ENCODE measurements around the gene RAB8B. TPM values are rescaled to one million over a fixed set of nuclear protein-coding genes. Genes with fewer than 3 reads are reported as not detected.

RAB8B gene
- total RNA-seq, 1 donor from 2014 or later = 31.6 TPM

DNA sequence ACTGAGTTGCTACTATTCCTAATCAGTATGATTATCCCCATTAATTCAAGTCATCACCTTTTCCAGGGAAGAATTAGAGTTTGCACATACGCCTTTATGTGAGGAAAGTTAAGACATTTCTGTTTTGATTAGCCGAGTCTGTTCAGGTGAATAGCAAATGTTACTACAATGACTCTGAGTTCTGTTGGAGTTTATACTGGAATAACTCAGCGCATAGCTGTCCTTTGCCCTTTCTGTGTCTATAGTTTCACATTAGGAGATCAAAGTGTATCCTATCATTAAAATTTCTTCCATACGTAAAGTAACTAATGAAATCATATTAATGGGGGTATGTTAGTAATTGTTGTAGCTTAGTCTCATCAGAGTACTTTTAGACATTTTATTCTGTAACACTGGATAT, 4.9 kb downstream of the RAB8B start:
- peaks cover 3% of the 10 kb centered on the region for H3K27me3 Mint-ChIP-seq

DNA sequence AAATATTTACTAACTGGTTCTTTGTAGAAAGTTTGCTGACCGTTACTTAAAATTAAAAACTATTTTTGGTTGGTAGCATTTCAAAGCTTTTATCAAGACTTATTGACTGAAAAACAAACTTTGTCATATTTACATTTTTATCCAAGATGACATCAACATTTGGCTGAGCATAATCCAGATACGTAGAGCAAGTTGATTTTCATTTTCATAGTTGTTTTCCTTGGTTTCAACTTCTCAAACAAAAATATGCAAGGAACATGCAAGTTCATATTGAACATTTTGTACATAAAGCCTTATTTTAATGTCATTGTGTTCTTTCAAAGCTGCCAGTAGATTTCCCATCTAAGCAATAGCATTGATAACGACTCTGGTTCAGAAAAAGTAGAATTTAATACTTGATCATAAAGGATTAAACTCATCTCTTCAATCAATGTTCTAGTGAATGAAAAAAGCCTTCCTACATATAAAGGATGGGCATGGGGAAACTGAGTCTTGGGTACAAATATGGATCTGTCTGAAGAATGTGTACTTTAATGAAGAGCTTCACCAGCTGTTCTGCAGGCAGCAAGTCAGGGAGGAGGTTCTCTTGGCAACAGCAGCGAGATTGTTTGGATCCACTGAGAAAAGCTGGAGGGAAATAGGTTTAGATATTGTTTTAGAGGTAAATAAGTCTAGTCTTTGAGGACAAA, 5.6 kb downstream of the RAB8B start:
- TF ChIP-seq, protein P1, sequence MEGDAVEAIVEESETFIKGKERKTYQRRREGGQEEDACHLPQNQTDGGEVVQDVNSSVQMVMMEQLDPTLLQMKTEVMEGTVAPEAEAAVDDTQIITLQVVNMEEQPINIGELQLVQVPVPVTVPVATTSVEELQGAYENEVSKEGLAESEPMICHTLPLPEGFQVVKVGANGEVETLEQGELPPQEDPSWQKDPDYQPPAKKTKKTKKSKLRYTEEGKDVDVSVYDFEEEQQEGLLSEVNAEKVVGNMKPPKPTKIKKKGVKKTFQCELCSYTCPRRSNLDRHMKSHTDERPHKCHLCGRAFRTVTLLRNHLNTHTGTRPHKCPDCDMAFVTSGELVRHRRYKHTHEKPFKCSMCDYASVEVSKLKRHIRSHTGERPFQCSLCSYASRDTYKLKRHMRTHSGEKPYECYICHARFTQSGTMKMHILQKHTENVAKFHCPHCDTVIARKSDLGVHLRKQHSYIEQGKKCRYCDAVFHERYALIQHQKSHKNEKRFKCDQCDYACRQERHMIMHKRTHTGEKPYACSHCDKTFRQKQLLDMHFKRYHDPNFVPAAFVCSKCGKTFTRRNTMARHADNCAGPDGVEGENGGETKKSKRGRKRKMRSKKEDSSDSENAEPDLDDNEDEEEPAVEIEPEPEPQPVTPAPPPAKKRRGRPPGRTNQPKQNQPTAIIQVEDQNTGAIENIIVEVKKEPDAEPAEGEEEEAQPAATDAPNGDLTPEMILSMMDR (IDR thresholded peaks at IDR 0.05; ENCODE audit: unreplicated experiment) = no peak
- H3K27me3 Mint-ChIP-seq = peaks cover 3% of the 10 kb centered on the region
- H3K36me3 Mint-ChIP-seq (ENCODE audit: insufficient read depth) = no peaks in the 10 kb centered on the region
- H3K4me1 Mint-ChIP-seq (ENCODE audit: low read depth) = peaks cover 16% of the 10 kb centered on the region
- no peak overlapping the region for H3K4me3 Mint-ChIP-seq (ENCODE audit: low read depth)
- DNase-seq (ENCODE audit: low spot score, unreplicated experiment) = no peak
- H3K27ac Mint-ChIP-seq = no peak overlapping the region
- H3K9me3 Mint-ChIP-seq (ENCODE audit: low read depth) = no peaks in the 10 kb centered on the region

More for the DNA sequence above, 4.9 kb downstream of the RAB8B start:
- no peaks in the 10 kb centered on the region for H3K9me3 Mint-ChIP-seq (ENCODE audit: low read depth)
- H3K4me1 Mint-ChIP-seq (ENCODE audit: low read depth) = peaks cover 13% of the 10 kb centered on the region
- no peak overlapping the region for H3K4me3 Mint-ChIP-seq (ENCODE audit: low read depth)
- H3K27ac Mint-ChIP-seq = no peak overlapping the region
- no peak for DNase-seq (ENCODE audit: low spot score, unreplicated experiment)
- H3K36me3 Mint-ChIP-seq (ENCODE audit: insufficient read depth) = no peaks in the 10 kb centered on the region
- TF ChIP-seq, protein P1 (IDR thresholded peaks at IDR 0.05; ENCODE audit: unreplicated experiment) = no peak

- no peak overlapping the region for H3K27ac Mint-ChIP-seq
- no peaks in the 10 kb centered on the region for H3K9me3 Mint-ChIP-seq (ENCODE audit: low read depth)
- no peaks in the 10 kb centered on the region for H3K27me3 Mint-ChIP-seq
- peaks cover 12% of the 10 kb centered on the region for H3K4me1 Mint-ChIP-seq (ENCODE audit: low read depth)
- DNase-seq (ENCODE audit: low spot score, unreplicated experiment) = no peak
- H3K4me3 Mint-ChIP-seq (ENCODE audit: low read depth) = no peak overlapping the region
- TF ChIP-seq, protein P1 (IDR thresholded peaks at IDR 0.05; ENCODE audit: unreplicated experiment) = no peak
- no peaks in the 10 kb centered on the region for H3K36me3 Mint-ChIP-seq (ENCODE audit: insufficient read depth)
Observed at GRCh38 chr15:63195569-63196015, 6.2 kb downstream of the RAB8B start.

DNA sequence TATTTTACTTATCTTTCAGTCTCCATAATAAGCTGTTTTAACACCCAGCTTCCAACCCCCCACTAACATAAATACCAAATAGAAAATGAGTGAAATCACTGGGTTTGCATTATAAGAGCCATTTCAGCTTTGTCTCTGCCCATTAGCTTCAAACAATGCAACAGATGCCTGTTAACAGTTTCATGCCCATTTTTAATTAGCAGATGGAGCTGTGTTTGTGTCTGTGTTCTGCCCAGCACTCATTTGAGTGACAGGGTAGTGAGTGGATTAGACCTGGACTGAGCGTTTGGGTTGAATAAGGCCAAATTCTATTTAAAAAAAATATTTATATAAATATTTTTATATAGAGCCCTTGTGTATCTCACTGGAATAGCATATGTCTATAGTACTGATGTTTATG, 7.4 kb downstream of the RAB8B start:
- DNase-seq (ENCODE audit: low spot score, unreplicated experiment) = no peak
- Mint-ChIP-seq H3K27ac (no peak overlapping the region), H3K27me3 (no peaks in the 10 kb centered on the region), H3K9me3 (ENCODE audit: low read depth) (no peaks in the 10 kb centered on the region), H3K4me3 (ENCODE audit: low read depth) (no peak overlapping the region), H3K36me3 (ENCODE audit: insufficient read depth) (peaks cover 2% of the 10 kb centered on the region), H3K4me1 (ENCODE audit: low read depth) (peaks cover 10% of the 10 kb centered on the region)
- TF ChIP-seq, protein P1 (IDR thresholded peaks at IDR 0.05; ENCODE audit: unreplicated experiment) = no peak

DNA sequence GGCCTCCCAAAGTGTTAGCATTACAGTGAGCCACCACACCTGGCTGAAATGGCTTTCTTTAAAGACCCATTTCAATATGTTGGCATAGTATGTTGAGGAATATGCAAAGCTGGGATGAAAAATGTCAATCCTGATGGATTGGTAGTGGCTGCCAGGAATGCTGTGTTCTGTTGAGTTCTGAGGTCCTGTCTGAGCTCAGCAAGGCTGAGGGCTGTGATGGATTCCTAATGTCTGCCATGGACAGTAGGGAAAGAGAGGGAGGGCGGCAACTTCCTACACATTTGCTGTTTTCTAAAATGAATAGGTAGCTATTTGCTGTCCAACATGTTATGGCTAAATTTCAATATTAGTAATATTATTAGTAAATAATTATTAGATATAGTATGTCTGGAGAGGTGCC, 8.2 kb downstream of the RAB8B start:
- H3K9me3 Mint-ChIP-seq (ENCODE audit: low read depth) = no peaks in the 10 kb centered on the region

More for the DNA sequence above, 8.2 kb downstream of the RAB8B start:
- Mint-ChIP-seq H3K27me3 (no peaks in the 10 kb centered on the region), H3K4me1 (ENCODE audit: low read depth) (peaks cover 10% of the 10 kb centered on the region), H3K36me3 (ENCODE audit: insufficient read depth) (peaks cover 2% of the 10 kb centered on the region), H3K27ac (no peak overlapping the region), H3K4me3 (ENCODE audit: low read depth) (no peak overlapping the region)
- no peak for DNase-seq (ENCODE audit: low spot score, unreplicated experiment)
- TF ChIP-seq, protein P1 (IDR thresholded peaks at IDR 0.05; ENCODE audit: unreplicated experiment) = no peak
